GM10266 (cell line): ENCODE measurements around the gene PRKCE.

ENCODE experiments used
- DNase-seq: peaks from one replicate; pipeline ENCODE4 v3.0.0; 2012; ENCODE audit errors: extremely low spot score
- TF ChIP-seq, protein P1 (sequence below): IDR thresholded peaks from 2 replicates; pipeline ENCODE4 v1.5.1; 2012; ENCODE audit warnings: mild to moderate bottlenecking, low read depth; ENCODE audit not compliant: control insufficient read depth, insufficient read depth; ENCODE audit errors: missing control alignments

Gene PRKCE

DNA sequence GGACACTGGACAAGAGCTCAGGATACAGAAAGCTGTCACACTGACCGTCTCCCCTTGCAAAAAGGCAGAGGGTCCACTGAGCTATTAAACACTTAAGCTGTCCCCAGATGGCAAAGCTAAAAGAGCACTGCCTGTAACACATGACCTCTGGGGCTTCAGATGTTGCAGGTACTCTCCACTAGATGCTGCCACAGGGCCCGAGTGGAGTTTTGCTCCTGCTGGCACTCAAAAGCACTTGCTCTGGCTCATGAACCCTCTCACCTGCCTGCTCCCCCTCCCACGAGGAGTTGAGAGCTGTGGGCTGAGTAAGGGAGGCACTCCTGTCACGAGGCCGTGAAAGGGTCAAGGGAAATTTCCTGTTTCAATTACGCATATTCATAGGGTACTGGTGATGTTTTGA is 227.9 kb downstream of the PRKCE start:
- TF ChIP-seq, protein P1, sequence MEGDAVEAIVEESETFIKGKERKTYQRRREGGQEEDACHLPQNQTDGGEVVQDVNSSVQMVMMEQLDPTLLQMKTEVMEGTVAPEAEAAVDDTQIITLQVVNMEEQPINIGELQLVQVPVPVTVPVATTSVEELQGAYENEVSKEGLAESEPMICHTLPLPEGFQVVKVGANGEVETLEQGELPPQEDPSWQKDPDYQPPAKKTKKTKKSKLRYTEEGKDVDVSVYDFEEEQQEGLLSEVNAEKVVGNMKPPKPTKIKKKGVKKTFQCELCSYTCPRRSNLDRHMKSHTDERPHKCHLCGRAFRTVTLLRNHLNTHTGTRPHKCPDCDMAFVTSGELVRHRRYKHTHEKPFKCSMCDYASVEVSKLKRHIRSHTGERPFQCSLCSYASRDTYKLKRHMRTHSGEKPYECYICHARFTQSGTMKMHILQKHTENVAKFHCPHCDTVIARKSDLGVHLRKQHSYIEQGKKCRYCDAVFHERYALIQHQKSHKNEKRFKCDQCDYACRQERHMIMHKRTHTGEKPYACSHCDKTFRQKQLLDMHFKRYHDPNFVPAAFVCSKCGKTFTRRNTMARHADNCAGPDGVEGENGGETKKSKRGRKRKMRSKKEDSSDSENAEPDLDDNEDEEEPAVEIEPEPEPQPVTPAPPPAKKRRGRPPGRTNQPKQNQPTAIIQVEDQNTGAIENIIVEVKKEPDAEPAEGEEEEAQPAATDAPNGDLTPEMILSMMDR, result no peak
- DNase-seq, result no peak

DNA sequence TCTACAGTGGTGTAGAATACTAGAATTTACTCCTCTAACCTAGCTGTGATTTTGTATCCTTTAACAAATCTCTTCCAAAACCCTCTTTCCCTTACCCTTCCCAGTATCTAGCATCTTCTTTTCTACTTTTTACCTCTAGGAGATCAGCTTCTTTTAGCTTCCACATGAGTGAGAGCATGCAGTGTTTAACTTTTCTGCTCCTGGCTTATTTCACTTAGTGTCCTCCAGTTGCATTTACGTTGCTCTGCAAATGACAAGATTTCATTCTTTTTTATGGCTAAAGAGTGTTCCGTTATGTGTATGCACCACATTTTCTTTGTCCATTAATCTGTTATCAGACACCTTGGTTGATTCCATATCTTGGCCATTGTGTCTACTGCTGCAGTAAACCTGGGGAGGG is 228.5 kb downstream of the PRKCE start:
- TF ChIP-seq, protein P1, result no peak
- no peak for DNase-seq

DNA sequence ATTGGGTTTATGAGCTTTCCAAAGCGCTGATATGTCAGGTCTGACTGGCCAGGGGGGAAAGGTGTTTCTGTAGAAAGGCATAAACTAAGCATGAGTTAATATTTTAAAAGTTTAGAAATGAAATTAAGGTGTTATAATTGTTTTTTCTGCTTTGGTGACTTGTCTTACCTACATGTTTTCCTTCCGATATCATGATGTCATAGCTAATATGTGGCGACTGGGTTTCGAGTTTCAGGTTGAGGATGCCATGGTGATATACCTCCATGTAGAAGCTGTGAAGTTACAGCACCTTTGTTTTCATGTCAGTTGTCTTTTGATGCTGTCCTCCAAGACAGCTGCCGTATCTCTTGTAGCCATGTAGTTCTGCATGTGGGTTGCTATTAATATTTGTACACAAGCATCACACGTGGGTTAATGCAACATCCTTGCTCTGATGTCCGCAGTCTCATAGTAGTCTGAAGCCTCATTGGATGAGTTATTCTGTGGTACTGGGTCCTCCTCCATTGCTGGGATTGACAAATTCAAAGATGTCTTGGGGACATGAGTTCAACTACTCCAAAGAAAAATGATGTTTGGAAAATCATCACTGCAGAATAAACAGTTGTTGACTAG is 230.6 kb downstream of the PRKCE start:
- no peak for DNase-seq
- TF ChIP-seq, protein P1, result no peak

DNA sequence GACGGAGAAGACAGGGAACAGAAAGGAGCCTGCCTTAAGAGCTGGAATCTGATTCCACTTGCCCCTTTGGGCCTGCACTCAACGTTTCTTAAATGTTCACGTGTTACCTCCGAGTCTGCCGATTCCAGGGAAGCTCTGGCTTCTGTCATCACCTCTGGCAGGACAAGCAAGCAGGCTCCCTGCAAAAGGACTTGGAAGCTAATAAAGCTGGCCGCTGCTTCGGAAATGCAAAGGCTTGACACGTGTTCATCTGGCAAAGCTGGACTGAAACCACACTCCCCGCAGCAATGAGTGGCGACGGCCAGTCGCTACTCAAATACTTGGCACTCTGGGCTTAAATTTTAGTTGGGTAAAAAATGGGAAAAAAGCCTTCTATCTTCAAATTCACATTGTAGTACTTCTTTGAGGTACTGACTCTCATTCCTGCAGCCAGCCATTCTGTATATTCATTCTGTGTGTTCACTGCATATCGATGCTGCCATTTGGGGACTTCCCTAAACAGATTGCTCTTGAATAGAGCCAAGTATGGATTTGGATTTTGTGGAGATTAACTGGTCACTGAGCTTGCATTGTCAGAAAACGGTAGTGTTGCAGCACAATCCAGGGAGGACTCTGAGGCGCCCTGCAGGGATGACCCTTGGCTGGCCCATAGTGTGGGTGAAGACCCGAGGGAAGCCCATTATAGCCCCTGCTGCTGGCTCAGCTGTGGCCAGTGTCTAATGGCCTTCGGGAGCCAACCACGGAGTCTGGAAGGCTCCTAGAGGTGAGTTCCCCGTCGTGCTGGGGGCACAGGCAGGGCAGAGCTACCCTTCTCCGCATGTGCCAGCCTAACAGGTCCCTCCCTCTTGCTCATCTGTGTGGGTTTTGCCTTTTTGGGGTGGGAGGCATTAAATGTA is 231.5 kb downstream of the PRKCE start:
- no peak for DNase-seq
- TF ChIP-seq, protein P1, result no peak

DNA sequence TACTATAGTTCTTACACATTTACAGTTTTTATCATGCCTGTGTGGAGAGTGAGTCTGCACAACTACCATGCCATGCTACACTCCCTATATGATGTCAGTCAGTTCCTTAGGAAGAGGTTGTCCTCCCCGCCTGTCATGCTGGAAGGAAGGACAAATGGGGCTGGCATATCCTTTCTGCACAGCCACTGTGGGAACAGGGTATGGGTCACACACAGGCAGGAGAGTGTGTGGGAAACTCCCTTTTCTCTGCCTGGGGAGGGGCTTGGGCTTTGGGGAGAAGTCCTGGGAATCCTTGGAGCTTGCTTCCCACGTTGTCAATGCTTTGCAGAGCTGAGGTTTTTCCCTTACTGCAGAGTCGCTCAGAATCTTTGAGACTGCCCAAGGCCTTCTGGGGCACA is 232.1 kb downstream of the PRKCE start:
- no peak for DNase-seq
- TF ChIP-seq, protein P1, result no peak

DNA sequence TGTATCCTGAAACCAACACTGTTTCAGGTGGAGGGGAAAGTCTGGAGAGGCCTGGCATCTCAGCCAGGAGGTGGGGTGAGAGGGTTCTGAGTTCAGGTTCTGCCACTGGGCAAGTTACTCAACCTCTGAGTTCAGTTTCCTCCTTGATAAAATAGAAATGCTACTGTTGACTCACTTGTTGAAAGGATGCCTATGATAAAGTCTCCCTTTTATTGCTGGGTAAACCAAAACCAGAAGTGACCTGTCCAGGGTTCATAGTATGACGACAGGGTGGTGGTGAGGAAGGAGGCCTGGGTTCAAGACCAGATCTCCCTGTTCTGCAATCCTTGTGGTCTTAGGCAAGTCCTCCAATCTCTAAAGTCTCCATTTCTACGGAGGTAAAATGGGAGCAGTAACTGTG is 232.7 kb downstream of the PRKCE start:
- TF ChIP-seq, protein P1, result no peak
- no peak for DNase-seq

DNA sequence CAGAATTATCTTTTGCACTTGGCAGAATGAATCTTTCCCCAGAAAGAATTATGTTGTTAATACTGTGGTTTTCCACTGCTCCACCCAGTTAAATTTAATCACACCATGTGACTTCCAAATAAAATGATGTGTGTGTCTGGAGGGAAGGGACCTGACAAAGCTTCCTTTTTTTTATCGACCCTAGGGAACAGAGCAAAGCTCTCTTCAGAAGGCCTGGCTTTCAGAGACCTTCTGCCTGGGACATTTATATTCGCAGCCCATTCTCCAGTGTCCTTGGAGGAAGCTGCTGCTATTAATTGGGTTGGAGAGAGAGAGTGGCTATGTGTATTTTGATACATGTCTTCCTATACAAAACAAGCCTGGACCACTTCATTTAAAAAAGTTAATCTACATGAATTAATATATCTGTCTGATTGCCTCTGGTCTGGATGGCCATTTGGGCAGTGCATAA is 233.7 kb downstream of the PRKCE start:
- TF ChIP-seq, protein P1, result no peak
- no peak for DNase-seq
